ENCODE measurements around the gene SALL2.

SALL2 gene

DNA sequence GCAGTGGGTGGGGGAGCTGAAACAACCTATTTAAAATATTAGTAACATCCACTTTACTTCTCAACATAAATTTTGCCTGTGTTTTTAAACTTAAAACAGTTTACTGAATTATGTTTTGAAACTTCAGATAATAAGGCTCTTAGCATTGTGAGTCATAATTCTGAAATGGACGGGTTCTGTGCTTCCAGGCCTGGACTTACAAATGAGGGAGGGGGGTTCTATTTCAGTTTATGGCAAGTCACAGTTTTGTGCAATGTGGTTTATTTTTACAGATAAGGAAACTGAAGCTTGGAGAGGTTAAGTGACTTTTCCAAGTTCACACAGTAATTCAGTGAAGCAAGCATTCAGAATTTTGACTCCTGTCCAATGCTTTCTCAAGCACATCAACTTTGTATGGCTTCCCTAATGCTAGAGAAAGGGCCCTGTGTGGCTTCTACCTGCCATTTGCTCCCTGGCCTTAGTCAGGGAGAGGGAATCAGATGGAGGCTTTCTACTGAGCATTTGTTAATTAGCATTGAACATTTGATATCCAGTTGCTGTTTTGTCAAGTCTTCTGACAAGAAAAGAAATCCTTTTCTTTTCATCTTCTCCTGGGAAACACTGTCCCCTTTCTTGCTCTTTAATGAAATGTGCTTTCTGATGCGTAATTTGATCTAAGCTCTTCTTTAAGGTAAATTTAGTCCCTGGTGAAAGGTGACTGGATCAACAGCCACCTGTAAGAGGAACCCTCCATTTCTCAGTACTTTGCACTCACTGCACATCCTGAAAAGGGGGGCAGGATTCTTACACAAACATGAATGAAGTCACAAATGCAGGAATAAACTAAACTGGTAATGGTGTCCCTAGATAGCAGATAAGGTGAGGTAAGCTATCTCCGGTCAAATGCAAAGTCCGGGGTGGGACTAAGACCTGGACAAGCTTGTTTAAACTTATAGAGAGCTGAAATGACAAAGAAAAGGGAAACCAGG, 2.5 kb upstream of the SALL2 start:
- DNase-seq (ENCODE audit: insufficient read length, low spot score), result no peak
- no peak for FAIRE-seq

DNA sequence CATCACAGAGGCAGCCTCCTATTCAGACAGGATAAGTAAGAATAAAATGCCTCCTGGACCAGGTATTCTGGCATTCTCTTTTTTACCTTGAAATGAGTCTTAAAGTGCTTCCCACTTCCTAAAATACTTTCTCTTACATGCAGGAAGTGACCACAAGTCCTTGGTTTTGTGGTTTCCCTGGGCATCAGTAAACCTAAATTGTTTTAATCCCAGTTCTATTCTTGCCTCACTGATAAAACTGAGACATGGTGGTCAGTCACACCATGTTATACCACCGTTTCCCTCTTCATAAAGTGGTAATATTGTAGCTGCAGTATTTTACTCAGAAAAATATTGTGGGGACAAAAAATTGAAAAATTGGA, 1.2 kb upstream of the SALL2 start:
- DNase-seq (ENCODE audit: insufficient read length, low spot score) (no peak), FAIRE-seq (no peak)

- FAIRE-seq (no peak), DNase-seq (ENCODE audit: insufficient read length, low spot score) (no peak)
Observed at GRCh38 chr14:21526672-21527317, 649 bp upstream of the SALL2 start.

DNA sequence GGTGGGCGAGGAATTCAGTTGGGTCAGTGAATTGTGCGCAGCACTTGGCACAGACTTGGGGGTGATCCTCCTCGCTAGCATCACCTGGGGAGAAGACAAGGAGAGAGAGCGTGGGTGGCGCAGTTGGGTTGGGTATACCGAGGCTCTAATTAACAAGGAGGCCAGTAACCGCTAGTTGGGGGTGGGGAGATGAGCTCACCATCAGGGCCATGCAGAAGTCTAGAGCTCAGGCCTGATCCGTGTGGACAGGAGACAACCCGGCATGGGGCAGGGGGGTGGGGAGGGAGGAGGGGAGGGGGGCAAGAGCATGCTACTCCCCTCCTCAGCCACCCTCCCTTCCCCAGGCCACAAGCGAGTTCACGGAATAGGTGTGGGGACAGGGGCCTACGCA, 580 bp downstream of the SALL2 start:
- DNase-seq (ENCODE audit: insufficient read length, low spot score) (no peak), FAIRE-seq (no peak)

- FAIRE-seq, result no peak
Observed at GRCh38 chr14:21524575-21525490, 1.3 kb downstream of the SALL2 start.

DNA sequence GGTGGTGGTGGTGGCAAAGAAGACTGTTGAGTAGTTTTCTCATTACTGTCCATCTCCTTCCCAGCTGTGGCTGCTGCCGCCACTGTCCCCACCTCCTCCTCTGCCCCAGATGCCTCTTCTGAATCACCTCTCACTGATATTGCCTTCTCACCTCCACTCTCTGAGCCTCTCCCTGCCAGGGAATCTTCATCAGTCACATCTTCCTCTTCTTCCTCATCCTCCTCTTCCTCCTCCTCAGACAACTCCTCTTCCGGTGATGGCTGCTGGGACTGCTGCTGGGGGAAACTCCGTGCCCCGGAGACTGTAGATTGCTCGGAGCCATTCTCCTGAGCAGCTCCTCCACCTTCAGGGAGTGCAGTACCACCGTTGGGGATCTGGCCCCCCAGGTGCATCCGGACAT, 2.9 kb downstream of the SALL2 start:
- no peak for DNase-seq (ENCODE audit: insufficient read length, low spot score)
- FAIRE-seq, result no peak

More at GRCh38 chr14:21524575-21525490, 1.3 kb downstream of the SALL2 start:
- DNase-seq (ENCODE audit: insufficient read length, low spot score), result no peak

DNA sequence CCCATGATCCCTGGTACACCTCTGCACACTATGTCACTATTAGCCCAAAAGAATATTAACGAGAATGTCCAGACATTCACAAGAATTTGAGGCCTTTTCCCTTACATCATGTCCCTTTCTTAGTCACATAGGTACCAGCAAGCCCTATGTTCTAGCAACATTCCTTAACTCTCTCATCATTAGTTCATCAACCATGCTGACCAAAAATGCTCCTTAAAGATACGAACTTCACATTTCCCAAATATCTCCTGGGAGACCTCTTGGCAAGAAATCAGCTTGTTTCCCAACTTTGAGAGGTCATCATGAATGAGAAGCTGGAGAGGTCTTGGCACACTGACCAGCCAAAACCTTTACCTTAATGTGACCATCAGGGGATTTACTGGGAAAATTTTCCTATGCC, 4.6 kb downstream of the SALL2 start:
- no peak for FAIRE-seq
- no peak for DNase-seq (ENCODE audit: insufficient read length, low spot score)

DNA sequence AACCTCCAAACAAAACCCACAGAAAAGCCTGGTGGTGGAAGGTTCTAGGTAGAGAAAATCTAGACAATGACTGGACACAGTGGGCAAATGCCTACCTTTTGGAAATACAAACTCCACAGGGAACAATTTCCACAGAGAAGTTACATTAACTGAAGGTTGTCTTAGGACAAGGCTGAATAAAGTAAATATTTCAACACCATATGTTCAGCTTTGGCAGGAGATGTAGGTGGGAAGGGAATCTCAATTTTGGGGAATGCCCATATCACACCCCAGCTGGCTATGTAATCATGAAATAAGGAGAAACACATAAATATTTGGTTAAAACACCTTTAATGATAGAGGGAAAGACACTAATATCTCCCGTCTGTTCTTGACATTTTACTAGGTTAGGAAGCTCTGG, 5.4 kb downstream of the SALL2 start:
- FAIRE-seq (no peak), DNase-seq (ENCODE audit: insufficient read length, low spot score) (no peak)

GRCh38 chr14:21518725-21519124, 7.4 kb downstream of the SALL2 start:
- DNase-seq (ENCODE audit: insufficient read length, low spot score) (no peak), FAIRE-seq (no peak)

DNA sequence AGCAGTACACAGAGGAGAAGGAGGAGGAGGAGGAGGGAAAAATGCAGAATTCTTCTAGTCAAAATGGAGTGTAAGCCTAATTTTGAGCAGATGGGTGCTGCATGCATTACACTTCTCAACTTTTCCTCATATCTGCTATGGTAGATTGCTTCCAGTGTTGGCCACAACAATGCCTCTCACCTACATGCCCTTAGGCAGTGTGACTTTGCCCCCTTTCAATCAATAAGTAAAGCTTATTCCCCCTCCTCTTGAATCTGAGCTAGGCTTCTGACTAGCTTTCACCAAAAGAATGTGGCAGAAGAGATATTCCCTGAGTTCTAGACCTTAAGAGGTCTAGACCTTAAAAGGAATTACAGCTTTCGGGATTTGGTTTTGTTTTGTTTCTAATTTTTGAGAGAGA, 11.8 kb downstream of the SALL2 start:
- FAIRE-seq (no peak), DNase-seq (ENCODE audit: insufficient read length, low spot score) (no peak)

DNA sequence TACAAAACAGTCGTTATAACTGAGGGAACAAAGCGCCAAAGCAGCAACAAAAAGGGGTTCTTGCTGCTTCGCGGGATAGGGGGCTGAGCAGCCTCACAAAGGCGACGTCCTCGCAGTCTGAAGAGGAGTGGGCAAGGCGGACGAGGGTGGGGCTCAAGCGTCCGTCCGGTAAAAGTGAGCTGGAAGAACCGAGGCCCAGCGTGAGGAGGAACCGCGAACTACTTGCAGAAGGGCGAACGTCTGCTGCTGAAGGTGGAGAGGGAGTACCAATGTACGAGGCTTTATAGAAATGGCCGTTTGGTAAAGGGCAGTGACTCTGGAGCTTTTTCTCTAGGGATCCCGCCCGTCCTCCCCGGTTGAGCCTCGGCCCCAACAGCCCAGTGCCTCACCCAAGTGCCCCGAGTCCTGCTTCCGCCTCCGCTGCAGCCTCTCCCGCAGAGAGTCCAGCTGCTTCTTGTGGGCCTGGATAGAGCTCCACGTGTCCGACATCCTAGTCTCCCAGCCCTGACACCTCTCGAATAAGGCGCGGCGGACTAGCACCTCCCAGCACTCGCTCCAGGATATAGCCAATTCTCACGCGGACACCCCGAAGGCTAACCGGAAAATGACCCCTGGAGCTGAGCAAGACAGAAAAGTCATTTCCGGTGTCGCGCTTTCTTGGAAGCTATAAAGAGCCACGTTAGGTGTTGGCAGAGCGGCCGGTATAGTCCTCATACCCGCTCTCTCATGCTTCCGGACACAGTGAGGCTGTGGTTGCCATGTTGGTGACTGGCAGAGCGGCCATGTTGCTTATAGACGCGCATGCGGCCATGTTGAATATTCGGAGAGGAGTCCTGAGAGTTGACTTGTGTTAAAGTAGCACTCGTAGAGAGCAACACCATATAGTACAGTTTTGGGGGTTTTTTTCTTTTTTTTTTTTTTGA, 15.2 kb downstream of the SALL2 start, which contains the start of gene METTL3:
TSS of gene METTL3 (minus strand) at position 606 of the 923 bp plus-strand sequence. CDS start at position 489, 117 bp downstream.
- DNase-seq (ENCODE audit: insufficient read length, low spot score) (peak; percentile 91), FAIRE-seq (no peak)

DNA sequence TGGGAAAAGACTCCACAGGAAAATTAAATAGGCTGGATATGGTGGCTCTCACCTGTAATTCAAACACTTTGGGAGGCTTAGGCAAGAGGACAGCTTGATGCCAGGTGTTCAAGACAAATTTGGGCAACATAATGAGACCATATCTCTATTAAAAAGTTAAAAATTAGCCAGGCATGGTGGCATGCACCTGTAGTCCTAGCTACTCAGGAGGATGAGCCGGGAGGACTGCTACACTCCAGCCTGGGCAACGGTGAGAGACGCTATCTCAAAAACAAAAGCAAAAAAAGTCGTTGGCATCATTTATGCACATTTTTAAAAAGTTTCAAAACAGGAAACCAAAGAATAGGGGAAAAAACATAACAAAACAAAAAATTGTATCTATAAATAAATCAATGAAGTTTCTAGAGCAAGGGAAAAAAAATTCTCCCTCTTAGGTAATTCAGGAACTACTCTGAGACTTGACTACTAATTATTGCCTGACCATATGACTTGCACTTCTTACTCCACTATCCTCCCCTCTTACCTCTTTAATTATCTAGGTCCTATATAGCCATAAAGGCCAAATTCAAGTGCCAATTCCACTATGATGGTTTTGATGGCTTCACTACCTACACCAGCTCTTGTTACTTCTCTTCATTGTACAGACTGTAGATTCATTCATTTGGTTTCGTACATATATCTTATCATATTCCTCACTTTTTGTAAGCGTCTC, 16.6 kb downstream of the SALL2 start:
- no peak for FAIRE-seq

DNA sequence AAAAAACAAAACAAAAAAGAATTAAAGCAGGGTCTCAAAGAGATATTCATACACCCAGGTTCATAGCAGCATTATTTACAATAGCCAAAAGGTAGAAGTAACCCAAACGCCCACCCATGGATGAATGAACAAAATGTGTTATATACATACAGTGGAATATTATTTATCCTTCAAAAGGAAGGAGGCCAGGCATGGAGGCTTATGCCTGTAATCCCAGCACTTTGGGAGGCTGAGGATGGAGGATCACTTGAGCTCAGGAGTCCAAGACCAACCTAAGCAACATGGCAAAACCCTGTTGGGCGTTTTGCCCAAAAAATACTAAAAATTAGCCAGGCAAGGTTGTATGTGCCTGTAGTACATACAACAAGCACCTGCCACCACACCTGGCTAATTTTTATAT, 19.6 kb downstream of the SALL2 start:
- no peak for FAIRE-seq

More for the DNA sequence above, 16.6 kb downstream of the SALL2 start:
- no peak for DNase-seq (ENCODE audit: insufficient read length, low spot score)

GRCh38 chr14:21505012-21505553, 21.1 kb downstream of the SALL2 start:
- DNase-seq (ENCODE audit: insufficient read length, low spot score) (no peak), FAIRE-seq (no peak)

More for the DNA sequence above, 19.6 kb downstream of the SALL2 start:
- DNase-seq (ENCODE audit: insufficient read length, low spot score), result no peak

DNA sequence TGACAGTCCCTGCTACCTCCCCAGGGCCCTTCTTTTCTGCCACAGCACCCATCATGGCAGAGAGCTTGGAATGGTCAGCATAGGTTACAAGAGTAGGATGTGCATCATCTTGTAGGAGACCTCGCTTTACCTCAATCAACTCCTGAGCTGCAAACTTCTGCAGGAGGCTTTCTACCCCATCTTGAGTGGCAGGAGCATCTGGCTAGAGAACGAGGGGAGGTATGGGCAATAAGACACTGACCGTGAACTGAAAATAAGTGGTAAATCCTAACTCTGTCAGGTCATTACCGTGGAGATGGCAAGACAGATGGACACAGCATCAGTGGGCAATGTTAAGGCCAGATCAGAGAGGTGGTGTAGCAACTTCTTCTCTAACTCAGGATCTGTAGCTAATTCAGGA, 22.8 kb downstream of the SALL2 start:
- FAIRE-seq (no peak), DNase-seq (ENCODE audit: insufficient read length, low spot score) (no peak)

DNA sequence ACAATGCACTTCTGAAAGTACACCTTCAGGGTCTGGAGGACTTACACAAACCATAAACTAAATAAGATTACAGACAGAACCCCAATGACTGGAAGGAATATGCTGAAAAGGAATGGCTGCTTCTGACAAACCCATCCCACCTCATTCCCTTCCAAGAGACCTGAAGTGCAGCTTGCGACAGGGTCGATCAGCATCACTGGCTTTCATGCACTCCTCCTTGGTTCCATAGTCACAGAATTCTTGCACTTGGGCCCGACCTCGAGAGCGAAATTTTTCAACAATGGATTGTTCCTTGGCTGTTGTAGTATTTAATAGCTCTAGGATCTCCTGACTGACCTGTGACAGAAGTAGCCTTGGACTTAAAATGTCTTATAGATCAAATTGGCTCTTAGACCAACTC, 24.6 kb downstream of the SALL2 start:
- no peak for FAIRE-seq
- no peak for DNase-seq (ENCODE audit: insufficient read length, low spot score)

DNA sequence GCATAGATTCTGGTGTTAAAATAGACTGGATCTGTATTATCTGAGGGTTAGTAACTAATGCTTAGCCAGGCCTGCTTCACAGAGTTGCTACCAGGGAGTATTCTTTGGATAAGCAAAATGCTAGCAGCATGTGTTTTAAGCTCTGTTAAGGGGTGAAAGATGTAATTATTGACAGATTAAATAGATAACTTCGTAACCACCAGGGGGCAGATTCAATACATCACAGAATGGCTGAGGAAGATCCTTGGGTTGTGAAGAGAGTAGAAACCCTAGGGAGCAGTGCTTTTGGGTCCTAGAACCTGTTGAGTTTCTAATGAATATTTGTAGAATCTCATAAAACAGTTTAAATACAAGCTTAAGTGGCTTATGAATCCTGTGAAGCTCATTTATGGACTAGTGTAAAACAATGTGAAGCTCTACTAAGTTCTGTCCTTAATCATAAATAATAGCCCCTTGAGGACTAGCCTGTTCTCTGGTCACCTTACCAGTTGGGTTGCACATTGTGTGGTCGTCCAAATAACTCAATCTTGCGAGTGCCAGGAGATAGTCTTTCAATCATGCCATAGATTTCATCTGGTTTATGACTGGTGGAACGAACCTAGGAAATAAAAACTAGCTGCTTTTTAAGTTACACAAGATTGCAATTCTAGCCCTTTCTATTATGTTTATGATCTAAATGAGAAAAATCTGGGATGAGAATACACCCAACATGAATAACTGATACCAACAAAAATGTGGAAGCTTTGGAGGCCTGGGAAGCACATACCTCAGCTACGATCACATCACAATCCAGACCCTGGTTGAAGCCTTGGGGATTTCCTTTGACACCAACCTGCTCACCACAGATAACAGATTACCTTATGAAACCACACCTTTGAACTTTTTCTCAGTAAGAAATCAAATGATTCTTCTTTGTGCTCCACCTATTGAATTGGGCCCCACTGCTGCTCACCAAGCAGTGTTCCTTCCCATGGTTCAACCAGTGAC, 27.3 kb downstream of the SALL2 start:
- FAIRE-seq, result no peak
- peak; percentile 32 for DNase-seq (ENCODE audit: insufficient read length, low spot score)

DNA sequence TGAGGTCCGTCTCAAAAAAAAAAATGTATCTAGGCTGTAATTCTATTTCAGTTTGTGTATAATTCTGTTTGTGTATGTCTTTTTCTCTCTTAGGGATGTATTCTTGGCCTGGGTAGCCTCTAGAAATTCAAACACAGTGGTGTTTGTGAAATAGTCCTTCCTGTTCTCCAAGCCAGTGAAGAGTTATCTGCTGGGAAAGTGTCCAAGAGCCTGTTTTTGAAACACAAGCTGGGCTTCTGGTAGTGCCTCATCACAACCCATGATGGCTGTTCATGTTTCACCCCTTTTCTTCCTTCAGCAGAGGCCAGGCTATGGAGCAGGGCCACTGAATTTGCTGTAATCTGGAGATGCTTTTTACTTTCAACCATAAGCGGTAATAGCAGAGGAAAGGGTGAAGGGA, 29.7 kb downstream of the SALL2 start:
- no peak for DNase-seq (ENCODE audit: insufficient read length, low spot score)
- FAIRE-seq, result no peak

Measured in HTR-8/SVneo (cell line).